HG02870 (cell line): ENCODE results near the gene CEP128.

Source experiments
- ATAC-seq: cut with Tn5 transposase; IDR thresholded peaks from one replicate; pipeline ENCODE4 v1.9.1; 2021; ENCODE audit warnings: mild to moderate bottlenecking, moderate library complexity; ENCODE audit not compliant: unreplicated experiment

CEP128 gene

GRCh38 chr14:80941241-80942185 is at the start of gene CEP128:
CEP128 (minus strand) TSS chr14:80941738.
- peak; percentile 99 for ATAC-seq

DNA sequence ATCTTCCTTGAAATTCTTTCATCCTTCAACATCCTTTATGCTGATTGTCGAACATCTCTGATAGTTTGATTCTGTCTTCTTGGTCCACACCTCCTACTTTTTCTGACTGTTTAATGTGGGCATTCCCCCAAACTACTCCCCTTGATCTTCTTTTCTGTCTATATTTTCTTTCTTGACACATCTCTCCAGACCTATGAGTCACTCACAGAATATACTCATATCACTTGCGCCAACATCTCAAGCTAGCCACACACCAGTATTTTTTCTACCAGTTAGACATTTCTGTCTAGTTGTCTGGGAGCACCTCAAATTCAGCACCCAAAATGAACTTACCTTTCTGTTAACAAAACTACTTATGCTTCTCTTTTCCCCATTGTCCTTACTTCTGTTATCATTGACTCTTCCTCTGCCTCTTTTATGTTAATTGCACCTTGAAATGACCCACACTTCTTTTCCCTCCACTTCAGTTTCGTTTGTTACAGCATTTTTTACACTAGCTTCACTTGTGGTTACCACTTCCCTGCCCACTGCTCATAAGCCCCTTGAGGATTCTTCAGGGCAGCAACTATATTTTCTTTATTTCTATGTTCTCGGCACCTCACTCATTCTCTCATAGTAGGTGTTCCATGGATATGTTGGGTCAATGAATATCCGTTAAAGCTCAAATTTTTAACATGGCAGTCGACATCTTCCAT is 47.3 kb upstream of the CEP128 start:
- no peak for ATAC-seq

DNA sequence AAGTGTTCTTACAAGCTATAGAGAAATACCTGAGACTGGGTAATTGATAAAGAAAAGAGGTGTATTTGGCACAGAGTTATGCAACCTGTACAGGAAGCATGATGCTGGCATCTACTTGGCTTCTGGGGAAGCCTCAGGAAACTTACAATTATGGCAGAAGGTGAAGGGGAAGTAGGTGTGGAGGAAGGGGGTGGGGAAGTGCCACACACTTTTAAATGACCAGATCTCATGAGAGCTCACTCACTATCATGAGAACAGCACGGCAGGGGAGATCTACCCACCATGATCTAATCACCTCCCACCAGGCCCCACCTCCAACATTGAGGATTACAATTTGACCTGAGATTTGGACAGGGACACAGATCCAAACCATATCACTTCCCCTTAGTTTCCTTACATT is 46.7 kb upstream of the CEP128 start:
- no peak for ATAC-seq

- ATAC-seq: peak; percentile 77
Observed at GRCh38 chr14:80987235-80988032, 45.9 kb upstream of the CEP128 start.

GRCh38 chr14:80982711-80983110 is 41.2 kb upstream of the CEP128 start:
- ATAC-seq: no peak

DNA sequence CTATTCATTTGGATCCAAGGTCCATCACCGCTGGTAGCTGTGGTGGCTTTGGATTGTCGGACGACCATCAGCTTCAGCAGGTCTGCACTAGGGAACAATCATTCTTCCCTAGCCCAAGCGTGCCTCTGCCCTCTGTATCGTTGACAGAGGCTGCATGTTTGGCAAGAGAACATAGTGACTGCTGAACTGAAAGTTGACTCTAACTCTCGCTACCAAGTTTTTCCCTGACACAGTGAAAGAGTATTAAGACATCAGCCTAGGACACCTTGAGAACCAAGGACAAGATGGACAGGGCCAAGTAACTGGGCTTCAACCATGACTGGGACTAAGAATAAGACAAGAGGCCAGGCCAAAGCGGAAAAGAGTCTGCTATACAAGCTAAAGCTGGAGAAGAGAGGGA is 40.1 kb upstream of the CEP128 start:
- ATAC-seq: no peak

DNA sequence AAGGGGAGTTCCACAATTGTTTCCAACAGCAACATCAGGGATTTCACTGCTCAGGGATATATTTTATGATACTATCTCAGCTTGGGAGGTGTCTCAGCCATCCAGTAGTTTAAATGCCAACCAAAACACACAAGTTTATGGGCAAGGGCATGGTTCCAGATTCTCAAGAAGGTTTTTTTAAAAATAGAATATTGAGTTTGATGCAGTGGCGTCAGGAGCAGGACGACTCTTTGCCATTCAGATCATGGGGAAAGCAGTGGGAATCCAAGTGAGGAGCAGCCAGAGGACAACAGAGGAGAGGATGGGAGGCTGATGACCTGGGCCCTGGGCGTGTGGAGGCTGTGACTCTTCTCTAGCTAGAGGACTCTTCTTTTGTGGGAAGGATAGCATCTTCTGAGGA is 39.6 kb upstream of the CEP128 start:
- no peak for ATAC-seq

DNA sequence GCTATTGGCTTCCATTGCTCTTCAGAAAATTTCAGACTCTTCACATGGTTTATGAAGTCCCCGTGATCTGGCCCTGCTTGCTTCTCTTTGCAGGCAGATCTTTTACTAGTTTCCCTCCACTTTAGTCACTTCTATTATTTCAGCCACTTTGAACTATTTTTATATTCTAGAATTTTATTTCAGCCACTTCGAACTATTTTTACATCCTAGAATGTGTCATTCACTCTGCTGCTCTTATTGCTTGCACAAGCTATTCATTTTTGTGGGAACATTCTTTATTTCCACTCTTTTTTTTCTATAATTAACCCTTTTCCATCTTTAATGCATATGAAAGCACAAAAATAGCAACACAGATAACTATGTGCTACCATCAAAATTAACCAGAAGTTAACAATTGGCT is 38.4 kb upstream of the CEP128 start:
- no peak for ATAC-seq

GRCh38 chr14:80978403-80978802 is 36.9 kb upstream of the CEP128 start:
- ATAC-seq: no peak

DNA sequence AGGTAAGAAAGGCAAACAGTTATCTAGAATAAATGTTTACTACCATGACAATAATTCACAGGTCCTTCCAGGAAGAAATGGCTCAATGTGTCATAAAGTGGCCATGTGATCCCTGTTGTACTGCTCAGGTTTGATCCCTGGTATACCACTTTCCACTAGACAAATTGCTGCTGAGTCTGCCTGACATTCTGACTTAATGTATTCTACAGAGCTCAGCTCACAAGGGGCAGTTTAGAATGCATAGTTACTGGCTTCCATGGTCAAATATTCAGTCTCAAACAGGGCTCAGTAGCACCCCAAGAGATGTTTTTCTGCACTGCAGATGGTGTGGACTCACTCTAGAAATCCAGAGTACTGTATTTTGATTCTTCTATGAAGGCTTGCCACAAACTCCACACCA is 35.7 kb upstream of the CEP128 start:
- peak; percentile 50 for ATAC-seq

- ATAC-seq: no peak
Observed at GRCh38 chr14:80974679-80975078, 33.1 kb upstream of the CEP128 start.

DNA sequence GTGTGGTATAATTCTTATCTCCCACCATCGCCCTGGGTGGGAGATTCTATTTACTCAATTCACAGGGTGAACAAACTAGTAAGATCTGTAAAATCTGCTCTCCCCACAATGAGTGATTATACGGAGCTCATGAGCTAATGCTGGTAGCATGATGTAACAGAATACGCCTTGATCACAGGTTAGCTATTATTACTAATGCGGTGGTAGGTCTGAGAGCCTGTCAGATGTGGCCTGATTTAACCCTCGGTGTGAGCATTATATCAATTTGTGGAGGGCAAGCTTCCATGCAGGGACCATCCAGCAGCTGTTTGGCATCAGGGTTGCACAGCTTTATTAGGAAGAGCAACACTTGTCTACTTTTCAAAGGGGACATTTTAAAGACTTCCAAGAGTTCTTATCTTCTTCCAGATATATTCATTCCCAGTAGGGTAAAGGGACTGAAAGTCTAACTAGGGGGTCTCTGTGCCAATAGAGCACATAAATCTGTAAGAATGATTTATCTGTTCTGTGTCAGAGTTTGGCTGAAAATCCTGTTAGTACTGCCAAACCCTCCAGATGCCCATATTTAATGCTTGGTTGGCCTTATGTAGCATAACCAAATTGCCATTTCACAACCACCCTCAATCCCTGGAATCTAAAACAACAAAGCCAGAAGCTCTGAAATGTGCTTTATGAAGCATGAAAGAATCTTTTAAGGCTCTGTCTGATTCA is 32.5 kb upstream of the CEP128 start:
- no peak for ATAC-seq

- no peak for ATAC-seq
Observed at GRCh38 chr14:80965037-80965436, 23.5 kb upstream of the CEP128 start.

GRCh38 chr14:80959496-80959895 is 18.0 kb upstream of the CEP128 start:
- peak; percentile 99 for ATAC-seq

DNA sequence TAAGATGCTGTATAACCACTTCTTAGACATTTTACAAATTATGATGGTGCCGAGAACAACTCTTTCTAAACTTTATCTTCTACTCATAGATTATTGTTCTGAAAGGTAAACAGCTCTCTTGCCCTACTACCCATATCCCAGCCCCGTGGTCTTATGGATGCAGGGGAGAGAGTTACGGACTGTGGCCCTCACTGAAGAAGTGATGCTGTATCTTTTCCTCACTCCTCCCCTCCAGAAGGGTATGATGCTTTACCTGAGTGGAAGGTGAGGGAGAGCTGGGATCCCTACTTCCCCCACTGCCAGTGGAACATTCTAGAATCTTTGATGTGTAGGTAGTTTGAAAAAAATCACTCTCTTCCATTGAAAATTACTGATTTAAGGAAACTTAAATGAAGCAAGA is 17.4 kb upstream of the CEP128 start:
- no peak for ATAC-seq

DNA sequence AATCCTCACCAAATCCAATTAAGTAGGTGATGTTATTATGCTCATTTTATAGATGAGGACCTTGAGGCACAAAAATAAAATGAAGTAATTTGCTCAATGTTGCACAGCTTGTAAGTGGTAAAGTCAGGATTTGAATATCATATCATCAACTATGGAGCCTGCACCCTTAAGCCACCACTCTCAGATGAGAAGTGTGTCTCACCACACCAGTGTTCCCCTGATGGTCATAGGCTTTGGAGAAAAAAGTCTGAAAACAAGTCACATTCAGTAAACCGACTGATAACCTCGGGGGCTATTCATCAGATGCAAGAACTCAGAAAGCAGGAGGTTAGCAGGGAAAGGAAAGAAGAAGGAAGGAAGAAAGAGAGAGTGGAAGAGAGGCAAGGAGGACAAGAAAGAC is 16.7 kb upstream of the CEP128 start:
- no peak for ATAC-seq

- no peak for ATAC-seq
Observed at GRCh38 chr14:80957613-80958012, 16.1 kb upstream of the CEP128 start.

DNA sequence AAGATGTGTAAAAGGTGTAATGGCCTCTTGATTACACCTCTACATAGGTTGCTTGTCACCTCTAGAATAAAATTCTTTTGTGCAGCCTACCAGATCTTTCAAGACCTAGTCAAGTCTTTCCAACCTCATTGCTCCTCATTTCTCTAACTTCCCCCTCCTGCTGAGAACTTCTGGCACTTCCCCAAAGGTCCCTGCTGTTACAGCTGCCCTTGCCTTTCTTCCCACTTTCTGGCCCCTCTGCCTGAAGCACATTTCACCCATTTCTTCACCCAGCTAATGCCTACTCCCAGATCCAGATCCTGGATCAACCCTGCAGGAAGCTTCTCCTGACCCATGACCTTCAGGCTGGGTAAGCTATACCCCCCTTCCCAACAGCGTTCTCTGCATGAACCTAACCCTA is 15.4 kb upstream of the CEP128 start:
- no peak for ATAC-seq

- no peak for ATAC-seq
Observed at GRCh38 chr14:80956102-80956501, 14.6 kb upstream of the CEP128 start.

- ATAC-seq: no peak
Observed at GRCh38 chr14:80955416-80955941, 13.9 kb upstream of the CEP128 start, which contains the start of gene TSHR. TSHR (plus strand) TSS chr14:80955621; CDS start chr14:80955681, 60 bp downstream.
